Forelimb muscle (tissue), 1 donor: ENCODE measurements around the gene CCR5. TPM values are rescaled to one million over a fixed set of nuclear protein-coding genes. Genes with fewer than 3 reads are reported as not detected.

Experiments used
- DNase-seq: peaks from one replicate; pipeline ENCODE4 v3.0.0-alpha.2; 2013; ENCODE audit warnings: low read depth
- polyA plus RNA-seq: library from polyadenylated mRNA; unstranded; fragments of 120-200 nt; gene quantifications from one replicate; pipeline ENCODE4 v1.2.1, GENCODE V29; 2013; ENCODE audit not compliant: insufficient read length

Gene CCR5
- polyA plus RNA-seq, 1 donor: 0.40 TPM

DNA sequence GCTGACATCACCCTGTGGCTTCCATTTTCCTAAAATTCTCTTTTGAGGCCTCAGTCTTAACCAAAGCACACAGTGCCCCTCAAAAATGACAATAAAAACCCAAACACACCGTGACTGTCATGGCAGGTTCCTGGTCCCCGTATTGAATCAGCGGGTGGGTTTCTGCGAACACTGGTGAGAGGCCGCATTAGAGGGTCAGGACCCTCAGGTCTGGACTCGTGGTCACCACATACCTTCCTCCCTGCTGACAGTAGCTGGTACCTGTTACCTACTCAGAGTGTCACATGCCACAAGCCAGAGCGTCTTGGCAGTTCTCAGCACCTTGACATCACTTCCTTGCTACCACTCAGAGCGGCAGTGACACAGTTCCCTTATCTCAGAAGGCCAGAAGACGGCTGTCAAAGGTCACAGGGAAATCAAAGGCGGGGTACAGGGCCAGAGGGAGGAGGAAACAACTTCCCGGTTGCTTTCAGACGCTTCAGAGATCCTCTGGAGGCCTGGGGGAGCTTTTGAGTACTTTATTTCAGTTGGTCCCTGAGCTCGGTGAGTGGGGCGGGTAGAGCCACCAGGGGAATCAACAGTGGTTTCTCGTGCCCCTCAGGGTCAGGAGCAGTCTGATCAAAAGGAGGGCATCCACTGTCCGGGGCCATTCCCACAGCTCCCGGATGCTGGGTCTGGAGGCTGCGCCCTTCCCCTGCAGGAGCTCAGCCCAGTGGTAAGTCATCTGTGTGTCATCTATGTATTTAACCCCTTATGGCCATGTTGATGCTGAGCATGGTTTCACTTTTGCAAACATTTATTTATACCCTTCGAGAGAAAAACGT, 36.3 kb downstream of the CCR5 start, which contains the start of the genes CCR5AS and CCRL2:
Gene CCR5AS, minus strand, starts transcription at position 279 of the 824 bp plus-strand sequence.
Gene CCRL2, plus strand, starts transcription at position 472 of the 824 bp plus-strand sequence. CDS start 821 bp downstream, outside the sequence.
- peak; percentile 22 for DNase-seq

DNA sequence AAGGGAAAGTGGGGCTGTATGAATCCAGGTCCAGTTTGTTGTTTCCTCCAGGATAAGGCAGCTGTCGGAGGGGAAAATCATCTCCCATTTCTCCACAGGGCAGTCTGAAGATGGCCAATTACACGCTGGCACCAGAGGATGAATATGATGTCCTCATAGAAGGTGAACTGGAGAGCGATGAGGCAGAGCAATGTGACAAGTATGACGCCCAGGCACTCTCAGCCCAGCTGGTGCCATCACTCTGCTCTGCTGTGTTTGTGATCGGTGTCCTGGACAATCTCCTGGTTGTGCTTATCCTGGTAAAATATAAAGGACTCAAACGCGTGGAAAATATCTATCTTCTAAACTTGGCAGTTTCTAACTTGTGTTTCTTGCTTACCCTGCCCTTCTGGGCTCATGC, 37.2 kb downstream of the CCR5 start:
- no peak for DNase-seq

DNA sequence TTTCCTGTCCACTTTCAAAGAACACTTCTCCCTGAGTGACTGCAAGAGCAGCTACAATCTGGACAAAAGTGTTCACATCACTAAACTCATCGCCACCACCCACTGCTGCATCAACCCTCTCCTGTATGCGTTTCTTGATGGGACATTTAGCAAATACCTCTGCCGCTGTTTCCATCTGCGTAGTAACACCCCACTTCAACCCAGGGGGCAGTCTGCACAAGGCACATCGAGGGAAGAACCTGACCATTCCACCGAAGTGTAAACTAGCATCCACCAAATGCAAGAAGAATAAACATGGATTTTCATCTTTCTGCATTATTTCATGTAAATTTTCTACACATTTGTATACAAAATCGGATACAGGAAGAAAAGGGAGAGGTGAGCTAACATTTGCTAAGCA, 38.1 kb downstream of the CCR5 start:
- DNase-seq: no peak

DNA sequence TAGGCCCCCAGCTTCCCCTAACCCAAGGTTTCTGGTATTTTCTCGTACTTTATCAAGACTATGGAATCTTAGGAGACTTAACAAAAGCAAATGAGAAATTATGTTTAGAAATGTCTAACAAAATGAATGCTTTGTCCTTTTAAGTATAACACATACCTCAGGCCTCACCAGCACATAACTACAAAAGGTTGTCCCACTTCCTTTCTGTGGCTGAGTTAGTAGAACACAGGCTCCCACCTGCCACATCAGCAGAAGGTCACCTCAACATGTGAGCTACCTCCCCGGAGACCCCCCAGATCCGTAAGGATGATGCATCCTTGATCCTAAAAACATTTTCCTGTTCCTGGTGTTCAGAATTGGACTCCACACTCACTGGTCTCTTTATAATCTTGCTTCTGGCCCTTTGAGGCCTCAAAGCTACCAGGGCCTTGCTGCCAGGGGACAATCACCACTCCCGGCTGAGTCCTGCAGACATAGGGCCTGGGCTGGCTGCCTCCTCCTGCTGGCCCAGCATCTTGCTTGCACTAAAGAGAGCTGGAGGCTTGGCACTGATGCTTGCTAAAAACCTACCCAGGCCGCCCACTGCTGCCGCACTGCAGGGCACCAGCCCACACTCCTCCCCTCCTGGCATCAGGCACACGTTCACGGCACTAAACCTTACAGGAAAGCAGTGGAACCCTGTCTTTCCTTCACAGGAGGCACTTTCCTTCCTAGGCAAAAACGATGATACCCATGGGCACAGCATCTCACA, 39.2 kb downstream of the CCR5 start:
- no peak for DNase-seq

DNA sequence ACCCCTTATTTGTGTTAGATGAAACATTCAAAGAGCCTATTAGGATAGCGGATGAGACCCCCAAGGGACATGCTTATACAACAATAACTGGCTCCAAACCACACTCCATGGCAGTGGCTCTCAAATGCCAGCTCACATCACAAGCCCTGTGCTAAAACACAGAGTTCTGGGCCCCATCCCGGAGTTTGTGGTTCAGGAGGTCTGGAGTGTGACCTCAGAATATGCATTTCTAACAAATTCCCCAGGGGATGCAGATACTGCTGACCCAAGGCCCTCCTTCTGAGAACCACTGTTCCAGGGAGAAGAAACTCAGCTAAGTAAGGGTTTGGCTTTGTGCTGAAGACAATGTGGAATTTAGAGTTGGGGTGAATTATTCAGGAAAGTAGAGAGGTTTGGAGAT, 39.9 kb downstream of the CCR5 start:
- DNase-seq: no peak

DNA sequence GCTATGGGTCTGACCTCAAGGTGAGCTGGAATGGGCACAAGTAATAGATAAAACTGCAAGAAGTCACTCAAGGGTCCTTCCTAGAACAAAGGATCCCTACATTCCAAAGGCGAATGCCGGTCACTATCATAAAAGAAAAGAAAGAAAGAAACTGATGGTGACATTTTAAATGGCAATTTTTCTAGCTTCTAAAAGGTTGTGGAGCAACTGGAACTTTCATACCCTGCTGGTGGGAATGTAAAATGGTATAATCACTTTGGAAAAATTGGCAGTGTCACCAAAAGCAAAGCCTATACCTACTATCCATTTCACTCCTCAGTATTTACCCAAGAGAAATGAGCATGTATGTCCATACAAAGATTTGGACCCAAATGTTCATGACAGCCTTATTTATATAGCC, 40.5 kb downstream of the CCR5 start:
- no peak for DNase-seq

DNA sequence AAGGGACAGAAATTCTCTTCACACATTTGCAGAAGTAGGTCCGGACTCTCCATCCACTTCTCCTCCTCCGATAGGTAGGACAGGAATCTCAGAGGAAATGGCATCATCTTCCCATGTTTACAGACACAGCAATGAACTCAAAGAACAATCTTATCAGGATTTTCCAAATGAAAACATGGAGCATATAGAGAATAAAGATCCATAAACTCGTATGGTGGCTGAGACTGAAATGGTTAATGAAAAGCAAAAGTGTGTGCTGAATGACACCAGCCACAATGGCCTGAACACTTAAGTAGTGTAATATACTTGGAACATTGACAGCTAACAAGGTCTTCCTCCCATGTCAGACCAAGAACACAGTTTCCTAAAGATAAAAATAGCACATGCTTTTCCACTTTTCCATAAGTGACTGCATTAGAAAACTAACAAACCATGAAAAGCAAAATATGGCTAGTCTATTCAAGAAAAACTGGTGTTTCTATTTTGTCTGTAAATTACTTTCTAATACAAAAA, 42.1 kb downstream of the CCR5 start:
- no peak for DNase-seq

DNA sequence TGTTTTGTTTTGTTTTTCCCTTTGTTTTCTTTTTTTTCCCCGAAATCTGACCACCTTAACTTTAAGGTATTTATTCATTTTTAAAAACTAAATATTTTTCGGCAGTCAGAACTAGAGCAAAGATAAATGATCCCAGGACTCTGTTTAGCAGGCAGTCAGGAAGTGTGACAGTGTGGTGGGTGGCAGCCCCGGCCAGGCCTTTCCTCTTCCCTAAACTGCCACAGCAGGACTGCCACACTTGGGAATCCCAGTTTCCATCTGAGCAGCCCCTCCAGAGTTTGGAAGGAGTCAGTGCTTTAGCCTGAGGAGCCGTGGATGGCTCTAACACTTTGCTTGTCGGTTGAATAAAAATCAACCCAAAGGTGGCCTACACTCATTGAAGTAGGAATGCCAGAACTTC, 43.2 kb downstream of the CCR5 start:
- DNase-seq: no peak

DNA sequence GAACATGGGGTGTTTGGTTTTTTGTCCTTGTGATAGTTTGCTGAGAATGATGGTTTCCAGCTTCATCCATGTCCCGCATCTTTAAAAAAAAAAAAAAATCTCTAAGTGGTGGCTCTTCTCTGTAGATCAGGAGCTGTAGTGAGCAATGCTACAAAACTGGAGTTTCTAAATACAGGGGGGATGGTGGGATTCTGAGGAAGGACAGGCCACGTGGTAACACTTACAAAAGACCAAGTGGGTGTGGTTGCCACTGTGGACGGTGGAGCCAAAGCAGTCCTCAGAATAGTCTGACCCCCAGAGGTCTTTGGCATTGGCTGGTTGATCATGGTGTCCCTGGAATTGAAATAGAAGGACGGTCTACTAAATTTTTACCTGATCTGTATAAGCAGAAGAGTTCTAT, 44.0 kb downstream of the CCR5 start:
- DNase-seq: no peak

DNA sequence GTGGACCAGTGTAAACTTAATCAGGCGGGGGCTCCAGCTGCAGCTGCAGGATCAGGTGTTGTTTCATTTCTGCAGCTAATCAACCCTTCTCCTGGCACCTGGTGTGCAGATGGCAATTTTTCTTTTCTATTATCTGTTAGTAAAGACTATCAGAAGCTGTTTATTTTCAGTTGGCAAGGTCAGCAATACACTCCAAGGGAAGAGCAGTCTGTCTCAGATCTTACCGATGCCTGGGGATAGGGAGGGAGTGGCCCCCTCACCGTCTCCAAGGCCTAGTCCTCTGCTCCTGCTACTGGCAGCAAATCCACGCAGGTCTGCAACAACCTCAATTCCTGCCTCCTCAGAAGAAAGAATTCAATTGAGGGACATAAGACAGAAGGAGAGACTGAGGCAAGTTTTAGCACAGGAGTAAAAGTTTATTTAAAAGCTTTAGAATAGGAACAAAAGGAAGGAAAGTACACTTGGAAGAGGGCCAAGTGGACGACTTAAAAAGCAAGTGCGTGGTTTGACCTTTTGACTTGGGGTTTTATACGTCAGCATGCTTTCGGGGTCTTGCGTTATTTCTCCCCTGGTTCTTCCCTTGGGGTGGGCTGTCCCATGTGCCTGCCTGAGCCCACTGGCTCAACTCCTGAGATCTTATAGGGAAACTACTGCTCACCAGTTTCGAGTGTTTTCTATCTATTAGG, 45.5 kb downstream of the CCR5 start:
- no peak for DNase-seq

DNA sequence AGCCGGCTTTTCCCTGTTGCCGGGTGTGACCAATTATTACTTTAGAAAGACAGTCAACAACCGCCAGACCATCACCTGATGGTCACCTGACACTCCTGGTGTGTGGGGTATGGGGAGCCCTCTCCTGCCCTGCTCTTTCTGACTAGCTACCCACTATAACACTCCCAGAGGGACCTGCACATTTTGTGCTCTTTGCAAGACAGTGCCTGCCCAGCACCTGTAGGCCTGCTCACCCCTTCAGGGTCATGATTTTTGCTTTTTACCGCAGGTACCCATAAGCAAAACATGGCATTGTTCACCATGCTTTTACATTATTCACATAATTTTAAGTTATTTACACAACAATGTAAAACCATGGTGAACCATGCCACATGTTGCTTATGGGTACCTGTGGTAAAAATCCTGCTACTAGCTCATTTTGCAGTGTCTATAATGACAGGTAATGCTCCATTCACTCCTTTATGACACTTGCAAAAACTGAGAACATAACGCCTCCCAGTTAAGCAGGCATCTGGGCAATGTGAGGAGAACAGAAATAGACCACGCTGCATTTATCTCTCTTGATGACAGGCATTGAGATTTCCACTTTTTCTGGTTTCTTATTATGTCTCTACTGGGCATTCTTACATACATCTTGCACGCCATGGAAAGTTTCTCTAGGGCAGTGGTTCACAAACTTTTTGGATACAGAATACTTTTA, 46.2 kb downstream of the CCR5 start:
- DNase-seq: no peak

DNA sequence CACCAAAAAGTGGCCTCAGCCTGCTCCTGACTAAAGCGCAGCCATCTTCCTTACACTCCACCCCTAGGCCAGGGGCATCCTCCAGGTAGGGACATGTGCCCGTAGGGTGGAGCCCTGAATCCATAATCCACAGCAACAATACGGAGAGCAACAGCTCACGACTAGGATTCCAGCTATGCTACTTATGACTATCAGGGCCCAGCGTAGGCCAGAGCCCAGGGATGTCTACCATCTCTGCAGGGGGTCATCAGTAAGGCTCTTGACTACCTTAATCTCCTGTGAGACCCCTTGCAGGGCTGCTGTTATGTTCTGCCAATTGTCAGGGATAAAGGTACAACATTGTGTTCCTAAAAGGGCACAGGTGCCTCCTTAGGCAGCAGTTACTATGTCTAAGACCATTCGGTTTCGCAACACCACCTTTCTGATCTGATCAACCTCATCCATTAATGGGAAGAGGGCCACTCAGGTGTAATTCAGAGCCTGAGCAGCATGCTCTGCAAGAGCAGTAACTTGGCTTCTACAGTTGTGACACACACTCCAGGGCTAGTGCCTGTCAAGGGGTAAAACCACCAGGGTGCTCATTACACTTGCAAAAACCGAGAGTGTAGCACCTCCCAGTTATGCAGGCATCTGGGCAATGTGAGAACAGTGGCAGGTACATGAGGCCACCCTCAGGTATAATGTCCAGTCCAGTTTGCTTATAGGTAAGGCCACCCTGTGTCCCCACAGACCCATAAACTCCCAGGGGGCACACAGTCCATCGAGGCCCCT, 47.3 kb downstream of the CCR5 start:
- no peak for DNase-seq

DNA sequence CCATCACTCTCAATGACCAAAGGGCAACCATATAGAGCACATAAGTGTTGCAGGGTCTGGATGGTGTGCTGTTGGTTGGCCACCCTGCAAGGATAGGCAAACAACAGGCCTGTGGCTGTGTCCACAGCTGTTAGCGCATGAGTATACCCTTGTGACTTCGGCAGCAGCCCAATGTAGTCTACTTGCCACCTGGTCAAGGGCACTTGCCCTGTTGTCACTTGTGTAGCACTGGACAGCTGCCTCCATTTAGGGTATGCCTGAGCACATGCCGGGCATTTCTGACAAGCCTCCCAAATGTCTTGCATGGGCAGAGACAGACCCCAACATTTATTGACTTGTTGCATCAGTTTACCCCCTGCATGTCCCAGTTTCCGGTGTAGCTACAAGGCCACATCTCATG, 49.1 kb downstream of the CCR5 start:
- no peak for DNase-seq

DNA sequence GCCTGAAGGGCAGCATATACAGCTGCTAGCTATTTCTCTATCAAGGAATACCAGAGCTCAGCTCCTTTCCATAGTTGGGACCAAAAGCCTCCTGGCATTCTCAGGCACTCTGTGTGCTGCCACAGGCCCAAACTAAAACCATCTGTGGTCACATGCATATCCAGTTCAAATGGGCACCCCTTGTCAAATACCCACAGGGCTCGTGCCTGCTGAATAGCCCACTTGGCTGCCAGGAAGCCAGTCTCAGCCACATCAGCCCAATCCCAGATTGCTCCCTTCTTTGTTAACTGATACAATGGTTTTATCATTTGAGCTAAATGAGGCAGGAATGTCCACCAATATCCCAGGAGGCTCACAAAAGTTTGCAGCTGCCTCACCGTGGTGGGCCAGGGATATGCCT, 50.2 kb downstream of the CCR5 start:
- DNase-seq: no peak

DNA sequence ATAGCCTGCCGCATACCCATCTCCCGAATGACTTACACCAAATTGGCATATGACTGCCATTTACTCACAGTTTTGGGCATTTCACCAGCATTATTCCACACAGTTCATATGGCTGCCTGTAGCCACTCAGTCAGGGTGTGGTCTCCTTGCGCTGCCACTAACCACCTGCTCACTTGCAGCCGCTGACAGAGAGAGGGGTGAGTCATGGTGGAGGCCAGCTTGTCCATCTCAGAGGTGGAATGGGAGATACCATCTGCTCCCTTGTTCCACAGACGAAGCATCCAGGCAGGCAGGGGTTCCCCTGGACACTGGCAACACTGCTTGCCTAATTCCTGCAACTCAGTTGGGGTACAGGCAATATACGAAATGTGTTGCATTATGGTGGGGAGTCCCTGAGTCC, 51.9 kb downstream of the CCR5 start:
- no peak for DNase-seq

DNA sequence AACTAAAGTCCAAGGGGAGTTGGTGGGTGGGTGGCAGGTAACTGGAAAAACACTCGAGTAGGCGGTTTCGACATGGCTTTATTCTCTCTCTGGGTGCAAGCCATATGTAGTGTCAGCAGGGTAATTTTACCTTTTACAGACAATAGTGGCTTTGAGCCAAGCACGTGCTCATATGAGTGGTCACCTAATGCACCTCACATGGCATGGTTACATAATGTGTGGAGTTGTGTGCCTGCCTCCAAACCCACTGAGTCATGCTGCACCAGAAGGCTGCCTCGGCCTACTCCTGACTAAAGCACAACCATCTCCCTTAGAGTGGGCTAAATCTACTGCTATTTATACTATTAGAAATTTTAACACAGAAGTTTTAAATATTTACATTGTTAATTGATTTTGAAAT, 52.8 kb downstream of the CCR5 start:
- no peak for DNase-seq

Other genes starting within 250 kb of the CCR5 start
- 2.4 TPM for gene CCR1, start 162.6 kb upstream of the CCR5 start, polyA plus RNA-seq
- gene CCR3, start 128.5 kb upstream of the CCR5 start, polyA plus RNA-seq: 0.15 TPM
- gene CCR2, start 16.8 kb upstream of the CCR5 start, polyA plus RNA-seq: 0.89 TPM
- 0.38 TPM for gene CCRL2, start 36.3 kb downstream of the CCR5 start, polyA plus RNA-seq
- 3.0 TPM for gene LTF, start 94.0 kb downstream of the CCR5 start, polyA plus RNA-seq
- gene RTP3, start 127.0 kb downstream of the CCR5 start, polyA plus RNA-seq: 0.14 TPM
- 5.2 TPM for gene LRRC2, start 195.4 kb downstream of the CCR5 start, polyA plus RNA-seq
- gene FAM240A, start 241.6 kb downstream of the CCR5 start, polyA plus RNA-seq: 0.52 TPM